CD14-positive monocyte (primary cell): ENCODE data around the gene ERICH4. TPM values are rescaled to one million over a fixed set of nuclear protein-coding genes. Genes with fewer than 3 reads are reported as not detected.

Experiments
- DNase-seq, 3 donors: peaks; one replicate each; pipeline ENCODE4 v3.0.0-alpha.2; 2011 to 2022
- H2AFZ ChIP-seq: 2 replicates; pipeline ENCODE4 v1.6.0; 2012; ENCODE audit warnings: mild to moderate bottlenecking, low read depth, low read length, inconsistent platforms; ENCODE audit not compliant: insufficient read depth, poor library complexity, severe bottlenecking
- H3K27ac ChIP-seq, 2 donors: 1 replicate in 1 of 2; 2 replicates in 1 of 2; pipeline ENCODE4 v1.5.1; 2012 to 2013; ENCODE audit warnings: low read length in 2 of 2, control low read depth in 1 of 2, inconsistent platforms in 1 of 2, low read depth in 1 of 2, mild to moderate bottlenecking in 1 of 2
- H3K27me3 ChIP-seq, 2 donors: one replicate each; pipeline versions ENCODE4 v1.6.0 to v1.6.1; 2011 to 2013; ENCODE audit warnings: low read length in 2 of 2; ENCODE audit not compliant: control insufficient read depth in 2 of 2, insufficient read depth in 2 of 2
- H3K36me3 ChIP-seq, 2 donors: replicated peaks in 1 of 2; 1 replicate in 1 of 2; 2 replicates in 1 of 2; pipeline versions ENCODE4 v1.5.1 to v1.6.1; 2012 to 2013; ENCODE audit warnings: low read length in 2 of 2, control low read depth in 1 of 2, inconsistent platforms in 1 of 2, mild to moderate bottlenecking in 1 of 2; ENCODE audit not compliant: insufficient read depth in 2 of 2, control insufficient read depth in 1 of 2
- H3K4me1 ChIP-seq, 2 donors: 1 replicate in 1 of 2; 2 replicates in 1 of 2; pipeline versions ENCODE4 v1.5.1 to v1.6.1; 2012 to 2013; ENCODE audit warnings: low read length in 2 of 2, control low read depth in 1 of 2, inconsistent platforms in 1 of 2, mild to moderate bottlenecking in 1 of 2, moderate library complexity in 1 of 2; ENCODE audit not compliant: insufficient read depth in 2 of 2, control insufficient read depth in 1 of 2
- H3K4me2 ChIP-seq: replicated peaks from 2 replicates; pipeline ENCODE3; 2012; ENCODE audit warnings: low read length, moderate library complexity, mild to moderate bottlenecking; ENCODE audit not compliant: poor library complexity, severe bottlenecking; ENCODE audit errors: extremely low read depth
- H3K4me3 ChIP-seq, 3 experiments: fragments of 200-600 bp in 1 of 3; sonication (generic) in 1 of 3; replicated peaks in 1 of 3; 1 replicate in 2 of 3; 2 replicates in 1 of 3; pipeline ENCODE4 v1.5.1; 2011 to 2013; ENCODE audit warnings: low read length in 3 of 3, mild to moderate bottlenecking in 3 of 3, control low read depth in 2 of 3, low read depth in 2 of 3, inconsistent platforms in 1 of 3, moderate library complexity in 1 of 3
- H3K79me2 ChIP-seq: 2 replicates; pipeline ENCODE4 v1.6.0; 2012; ENCODE audit warnings: mild to moderate bottlenecking, control low read depth, inconsistent platforms, low read length, moderate library complexity; ENCODE audit not compliant: insufficient read depth
- H3K9ac ChIP-seq: 2 replicates; pipeline ENCODE4 v1.6.0; 2017; ENCODE audit warnings: low read length, mild to moderate bottlenecking; ENCODE audit not compliant: insufficient read depth, poor library complexity, severe bottlenecking
- H3K9me3 ChIP-seq, 2 donors: replicated peaks in 1 of 2; 1 replicate in 1 of 2; 2 replicates in 1 of 2; pipeline versions ENCODE4 v1.5.1 to v1.6.1; 2012 to 2013; ENCODE audit warnings: low read length in 2 of 2, control low read depth in 1 of 2; ENCODE audit not compliant: control insufficient read depth in 1 of 2, insufficient read depth in 1 of 2
- H4K20me1 ChIP-seq: 2 replicates; pipeline ENCODE4 v1.6.0; 2012; ENCODE audit warnings: mild to moderate bottlenecking, low read length, control low read depth, moderate library complexity; ENCODE audit not compliant: insufficient read depth
- H3K27ac Mint-ChIP-seq, 7 donors: one replicate each; pipeline ENCODE4 v1.8.0; 2020; ENCODE audit warnings: mild to moderate bottlenecking in 7 of 7, mixed read lengths in 7 of 7, moderate library complexity in 6 of 7, inconsistent platforms in 2 of 7
- H3K27me3 Mint-ChIP-seq, 3 donors: one replicate each; pipeline ENCODE4 v1.8.0; 2021 to 2022; ENCODE audit warnings: low read depth in 3 of 3, mild to moderate bottlenecking in 3 of 3, mixed read lengths in 3 of 3, moderate library complexity in 3 of 3, inconsistent platforms in 1 of 3
- H3K36me3 Mint-ChIP-seq, 2 donors: one replicate each; pipeline ENCODE4 v1.8.0; 2020; ENCODE audit warnings: mixed read lengths in 2 of 2, inconsistent platforms in 1 of 2, mild to moderate bottlenecking in 1 of 2
- H3K4me1 Mint-ChIP-seq: one replicate; pipeline ENCODE4 v1.8.0; 2020; ENCODE audit warnings: mild to moderate bottlenecking, mixed read lengths
- H3K4me3 Mint-ChIP-seq, 2 donors: one replicate each; pipeline ENCODE4 v1.8.0; 2020; ENCODE audit warnings: mild to moderate bottlenecking in 2 of 2, mixed read lengths in 2 of 2, moderate library complexity in 1 of 2
- H3K9me3 Mint-ChIP-seq, 7 donors: one replicate each; pipeline ENCODE4 v1.8.0; 2020 to 2022; ENCODE audit warnings: mixed read lengths in 7 of 7, mild to moderate bottlenecking in 6 of 7, moderate library complexity in 6 of 7, inconsistent platforms in 2 of 7
- CTCF ChIP-seq: fragments of 200-600 bp; IDR thresholded peaks from one replicate; pipeline ENCODE4 v1.8.0; 2022; ENCODE audit warnings: antibody characterized with exemption, mild to moderate bottlenecking
- WGBS: methylation state at CpG from one replicate; pipeline ENCODE4 v1.1.5; 2013; ENCODE audit warnings: missing lambda C conversion rate; ENCODE audit not compliant: insufficient coverage; 5-methylcytosine and 5-hydroxymethylcytosine counted together
- intact Hi-C, 2 donors: fragments of 100-400 bp; cut with micrococcal nuclease; formaldehyde crosslinking; loops; one replicate each; pipeline versions ENCODE4 v1.15.0 to v1.15.1; 2023
- polyA plus RNA-seq, 3 donors: library from polyadenylated mRNA; depleted of rRNA in 1 of 3; unstranded in 2 of 3; stranded (reverse) in 1 of 3; fragments of 300-500 nt in 2 of 3; fragments of >200 nt in 1 of 3; fragmentation: Illumina TruSeq in 2 of 3; gene quantifications; 1 replicate in 2 of 3; 2 replicates in 1 of 3; pipeline ENCODE4 v1.2.3, GENCODE V29; 2012 to 2021

The ERICH4 gene
- polyA plus RNA-seq, 3 donors = 0.09 TPM; not detected in 2

GRCh38 chr19:41398598-41398997, 44.4 kb upstream of the ERICH4 start:
- peaks cover 7% of the 10 kb centered on the region for H4K20me1 ChIP-seq
- no peak overlapping the region for H2AFZ ChIP-seq
- Mint-ChIP-seq H3K27me3 (no peaks in the 10 kb centered on the region), H3K9me3 (peaks cover 0 to 1% (median 0%) of the 10 kb centered on the region in 7 donors), H3K36me3 (peaks cover 15 to 30% of the 10 kb centered on the region in 2 donors), H3K4me3 (peak overlapping the region; percentile 97), H3K4me1 (peaks cover 42% of the 10 kb centered on the region), H3K27ac (peak overlapping the region in 5 of 7 donors; percentile 73 to 100 (median 98))
- peak overlapping the region in 1 of 2 donors; percentile 97 for H3K27ac ChIP-seq
- peaks cover 85% of the 10 kb centered on the region for H3K79me2 ChIP-seq
- no peak for DNase-seq
- H3K4me1 ChIP-seq = peaks cover 29 to 30% of the 10 kb centered on the region in 2 donors
- peaks cover 11 to 25% of the 10 kb centered on the region in 2 donors for H3K36me3 ChIP-seq
- no CpG with 5 or more reads among the region's 3 CpGs for WGBS
- H3K4me2 ChIP-seq = peak overlapping the region; percentile 88
- no peak for TF ChIP-seq CTCF
- H3K27me3 ChIP-seq = no peaks in the 10 kb centered on the region
- intact Hi-C loops = loop anchor here in 1 of 2 donors (5.0 kb wide), 2 partner anchors 34 to 36 kb away; partner anchors contain the start of gene B9D2
- H3K9me3 ChIP-seq = no peaks in the 10 kb centered on the region
- peak overlapping the region; percentile 87 to 95 (median 95) for H3K4me3 ChIP-seq
- H3K9ac ChIP-seq = peak overlapping the region; percentile 87

GRCh38 chr19:41399091-41399490, 43.9 kb upstream of the ERICH4 start:
- H3K4me3 ChIP-seq = peak overlapping the region in 1 of 3 experiments; percentile 95

More at GRCh38 chr19:41399091-41399490, 43.9 kb upstream of the ERICH4 start:
- H3K79me2 ChIP-seq = peaks cover 90% of the 10 kb centered on the region
- intact Hi-C loops = loop anchor here (1.0 to 5.0 kb wide), 3 partner anchors 8 to 37 kb away; partner anchors contain the start of gene B9D2 (in 1 of the 2)
- TF ChIP-seq CTCF = no peak
- H3K4me2 ChIP-seq = peak overlapping the region; percentile 88
- peaks cover 15 to 31% of the 10 kb centered on the region in 2 donors for H3K36me3 Mint-ChIP-seq
- H3K9me3 ChIP-seq = no peaks in the 10 kb centered on the region
- no peak for DNase-seq
- H3K27me3 ChIP-seq = no peaks in the 10 kb centered on the region
- H3K9me3 Mint-ChIP-seq = no peaks in the 10 kb centered on the region
- H3K9ac ChIP-seq = no peak overlapping the region
- H3K4me1 Mint-ChIP-seq = peaks cover 39% of the 10 kb centered on the region
- H4K20me1 ChIP-seq = peaks cover 7% of the 10 kb centered on the region
- peaks cover 11 to 26% of the 10 kb centered on the region in 2 donors for H3K36me3 ChIP-seq
- H3K27ac ChIP-seq = peak overlapping the region in 1 of 2 donors; percentile 97
- peaks cover 27 to 29% of the 10 kb centered on the region in 2 donors for H3K4me1 ChIP-seq
- H3K27me3 Mint-ChIP-seq = no peaks in the 10 kb centered on the region
- peak overlapping the region in 5 of 7 donors; percentile 64 to 100 (median 98) for H3K27ac Mint-ChIP-seq
- 100% methylated on average over 2 of the region's 3 CpGs for WGBS
- H3K4me3 Mint-ChIP-seq = peak overlapping the region in 1 of 2 donors; percentile 97
- H2AFZ ChIP-seq = no peak overlapping the region
